GM12892 (cell line): ENCODE data around the gene SBSN.

Source experiments
- DNase-seq: peaks from one replicate; pipeline ENCODE4 v3.0.0; 2011; ENCODE audit not compliant: insufficient read length
- FAIRE-seq: peaks from 2 replicates; lab custom pipeline; 2011; peaks lifted over from hg19 to GRCh38; lab: Jason Lieb, UNC
- POLR2A ChIP-seq: IDR thresholded peaks from 2 replicates; pipeline ENCODE4 v1.6.1; 2011; ENCODE audit warnings: low read depth, low read length, control low read depth
- POLR2AphosphoS5 ChIP-seq: IDR thresholded peaks from 2 replicates; pipeline ENCODE4 v1.6.1; 2011; ENCODE audit warnings: low read depth, low read length, control low read depth
- TAF1 ChIP-seq: IDR thresholded peaks from 2 replicates; pipeline ENCODE4 v1.6.1; 2011; ENCODE audit warnings: low read depth, mild to moderate bottlenecking, control low read depth, low read length, borderline replicate concordance

The SBSN gene

DNA sequence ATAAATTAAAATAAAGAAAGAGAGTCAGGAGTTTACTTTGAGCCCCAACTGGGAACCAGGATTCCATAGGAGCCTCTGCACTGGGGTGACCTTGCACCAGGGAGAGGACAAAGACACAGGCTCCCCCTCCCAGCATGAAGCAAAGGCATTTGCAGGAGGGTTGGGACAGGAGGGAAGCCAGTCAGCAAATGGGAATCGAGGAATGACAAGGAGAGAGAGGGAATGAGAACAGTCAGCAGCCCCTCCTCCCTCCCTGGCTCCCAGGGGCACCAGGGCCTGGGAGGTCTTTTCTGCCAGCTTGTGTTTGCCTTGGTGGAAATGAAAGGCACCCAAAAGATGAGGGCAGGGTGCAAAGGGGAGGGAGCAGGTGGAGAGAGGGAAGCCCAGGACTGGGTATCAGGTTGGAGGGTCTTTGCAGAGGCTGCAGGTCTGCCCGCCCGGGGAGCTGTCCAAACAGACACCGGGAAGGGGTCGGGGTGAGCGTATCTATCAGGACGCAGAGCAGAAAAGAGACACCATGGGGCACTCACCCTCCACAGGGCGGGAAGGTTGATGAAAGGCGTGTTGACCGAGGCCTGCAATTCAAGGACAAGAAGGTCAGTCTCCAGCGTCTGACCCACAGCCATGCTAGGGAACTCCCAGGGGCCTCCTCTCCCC lies 3.8 kb downstream of the SBSN start:
- DNase-seq (no peak), FAIRE-seq (no peak)
- TF ChIP-seq POLR2AphosphoS5 (no peak), POLR2A (no peak)

DNA sequence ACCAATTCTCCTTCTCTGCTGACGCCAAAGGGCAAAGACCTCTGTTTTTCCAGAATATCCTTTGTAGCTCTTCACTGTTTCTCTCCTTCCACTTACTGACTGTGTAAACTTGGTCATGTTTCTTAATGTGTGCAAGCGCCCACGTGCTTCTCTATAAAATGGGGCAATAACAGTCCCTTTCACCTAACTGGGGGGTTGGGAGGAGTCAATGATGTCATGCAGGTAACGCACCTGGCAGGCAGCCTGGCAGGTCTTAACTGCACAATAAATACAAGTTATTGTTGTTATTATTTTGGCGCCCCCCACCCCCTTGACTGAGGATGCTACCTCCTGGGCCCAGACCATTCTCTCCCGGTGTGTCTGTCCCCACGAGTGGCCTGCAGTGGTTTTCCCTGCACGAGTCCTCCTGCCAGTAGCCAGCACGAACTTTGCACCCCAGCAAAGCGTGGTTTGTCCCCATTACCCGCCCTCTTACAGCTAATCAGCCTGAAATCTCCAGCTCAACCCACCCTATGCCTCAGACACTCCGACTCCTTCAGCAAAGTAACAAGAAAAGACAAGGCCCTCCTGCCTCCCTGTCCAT lies 5.3 kb downstream of the SBSN start:
- TF ChIP-seq POLR2A (no peak), POLR2AphosphoS5 (no peak), TAF1 (no peak)
- no peak for DNase-seq
- no peak for FAIRE-seq

DNA sequence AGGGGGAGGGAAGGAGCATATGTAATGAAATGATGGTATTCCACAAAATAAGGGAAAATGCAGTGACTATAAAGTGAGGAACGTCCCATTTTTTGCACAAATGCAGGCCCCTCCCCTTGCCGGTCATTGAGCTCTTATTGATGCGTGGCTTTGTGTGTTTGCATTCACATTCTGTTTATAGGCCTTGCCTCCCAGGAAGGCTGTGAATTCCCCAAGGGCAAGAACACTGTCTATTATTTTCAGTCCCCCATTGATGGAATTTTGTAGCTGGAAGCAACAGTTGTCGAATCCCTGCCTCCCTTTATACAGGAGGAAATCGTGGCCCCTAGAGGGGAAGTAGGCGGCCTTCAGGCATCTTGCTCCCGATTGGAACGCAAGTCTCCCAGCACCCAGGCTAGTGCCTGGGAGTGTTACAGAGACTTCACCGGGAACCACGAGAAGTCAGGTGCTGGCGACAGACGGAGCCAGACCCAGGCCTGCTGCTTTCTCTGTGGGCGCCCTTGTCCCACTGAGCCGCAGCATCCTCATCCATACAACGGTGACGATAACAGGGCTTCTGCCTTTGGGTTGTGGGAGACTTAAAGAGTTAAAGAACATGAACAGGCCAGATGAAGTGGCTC lies 6.9 kb downstream of the SBSN start:
- no peak for FAIRE-seq
- TF ChIP-seq POLR2A, result no peak
- TF ChIP-seq POLR2AphosphoS5, result no peak
- no peak for TF ChIP-seq TAF1
- no peak for DNase-seq

DNA sequence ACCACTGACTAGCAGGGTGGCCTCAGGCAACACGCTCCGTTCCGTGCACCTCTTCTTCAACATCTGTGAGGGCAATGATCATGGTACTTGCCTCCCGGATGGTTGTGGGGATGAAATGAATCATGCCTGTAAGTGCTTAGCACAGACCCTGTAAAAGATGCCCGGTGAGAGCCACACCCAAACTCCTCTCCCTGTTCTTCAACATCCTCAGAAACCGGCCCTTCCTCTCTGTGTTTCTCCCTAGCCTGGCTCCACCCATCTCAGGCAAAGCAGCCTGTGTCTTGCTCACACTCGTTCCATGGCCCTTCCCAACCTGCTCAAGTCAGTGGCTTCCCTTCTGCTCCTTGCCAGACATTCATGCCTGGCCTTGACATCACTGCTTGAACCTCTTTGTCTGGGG lies 8.8 kb downstream of the SBSN start:
- no peak for FAIRE-seq
- DNase-seq, result no peak
- TF ChIP-seq POLR2AphosphoS5 (no peak), POLR2A (no peak), TAF1 (no peak)

DNA sequence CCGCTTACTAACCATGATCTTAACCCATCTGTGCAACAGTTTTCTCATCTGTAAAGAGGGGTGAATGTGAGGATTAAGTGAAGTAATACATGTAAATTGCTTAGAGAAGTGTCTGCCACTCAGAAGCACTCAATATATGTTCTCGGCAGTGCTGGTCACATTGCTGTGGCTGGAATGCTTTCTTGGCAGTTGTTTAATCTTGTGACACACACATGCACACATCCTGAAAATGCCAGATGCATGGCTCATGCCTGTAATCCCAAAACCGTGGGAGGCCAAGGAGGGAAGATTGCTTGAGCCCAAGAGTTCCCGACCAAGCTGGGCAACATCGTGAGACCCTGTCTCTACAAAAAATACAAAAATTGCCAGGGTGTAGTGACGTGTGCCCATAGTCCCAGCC lies 9.8 kb downstream of the SBSN start:
- DNase-seq, result no peak
- FAIRE-seq, result no peak

DNA sequence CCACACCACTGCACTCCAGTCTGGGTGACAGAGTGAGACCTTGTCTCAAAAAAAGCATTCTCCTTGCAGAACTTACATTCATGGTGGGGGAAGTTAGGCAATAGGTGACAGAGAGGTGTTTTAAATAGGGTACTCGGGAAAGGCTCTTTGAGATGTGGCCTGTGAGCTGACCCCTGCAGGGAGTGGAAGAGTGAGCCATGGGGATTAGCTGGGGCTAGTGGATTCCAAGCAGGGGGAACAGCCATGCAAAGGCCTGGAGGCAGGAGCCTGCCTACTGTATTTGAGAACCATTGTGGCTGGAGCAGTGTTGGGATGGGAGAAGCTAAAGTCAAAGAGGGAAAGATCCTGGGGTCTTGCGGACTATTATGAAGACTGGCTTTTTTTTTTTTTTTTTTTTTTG lies 10.8 kb downstream of the SBSN start:
- no peak for FAIRE-seq
- DNase-seq, result no peak
- TF ChIP-seq POLR2AphosphoS5 (no peak), POLR2A (no peak), TAF1 (no peak)

More for the DNA sequence above, 9.8 kb downstream of the SBSN start:
- TF ChIP-seq TAF1 (no peak), POLR2AphosphoS5 (no peak), POLR2A (no peak)

DNA sequence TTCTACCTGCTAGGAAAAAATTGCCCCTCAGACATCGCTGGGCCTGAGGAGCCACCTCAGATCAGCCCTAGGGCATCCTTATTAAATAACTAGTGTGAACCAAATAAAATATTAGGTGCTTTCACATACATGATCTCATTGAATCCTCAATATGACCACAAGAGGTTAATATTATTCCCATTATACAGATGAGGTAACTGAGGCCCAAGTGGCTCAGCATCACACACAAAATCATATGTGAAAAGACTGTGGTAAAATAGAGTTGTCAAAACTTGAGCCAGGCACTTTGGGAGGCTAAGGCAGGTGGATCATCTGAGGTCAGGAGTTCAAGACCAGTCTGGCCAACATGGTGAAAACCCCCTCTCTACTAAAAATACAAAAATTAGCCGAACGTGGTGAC lies 11.8 kb downstream of the SBSN start:
- DNase-seq (no peak), FAIRE-seq (no peak)
- no peak for TF ChIP-seq TAF1
- TF ChIP-seq POLR2A, result no peak
- TF ChIP-seq POLR2AphosphoS5, result no peak

DNA sequence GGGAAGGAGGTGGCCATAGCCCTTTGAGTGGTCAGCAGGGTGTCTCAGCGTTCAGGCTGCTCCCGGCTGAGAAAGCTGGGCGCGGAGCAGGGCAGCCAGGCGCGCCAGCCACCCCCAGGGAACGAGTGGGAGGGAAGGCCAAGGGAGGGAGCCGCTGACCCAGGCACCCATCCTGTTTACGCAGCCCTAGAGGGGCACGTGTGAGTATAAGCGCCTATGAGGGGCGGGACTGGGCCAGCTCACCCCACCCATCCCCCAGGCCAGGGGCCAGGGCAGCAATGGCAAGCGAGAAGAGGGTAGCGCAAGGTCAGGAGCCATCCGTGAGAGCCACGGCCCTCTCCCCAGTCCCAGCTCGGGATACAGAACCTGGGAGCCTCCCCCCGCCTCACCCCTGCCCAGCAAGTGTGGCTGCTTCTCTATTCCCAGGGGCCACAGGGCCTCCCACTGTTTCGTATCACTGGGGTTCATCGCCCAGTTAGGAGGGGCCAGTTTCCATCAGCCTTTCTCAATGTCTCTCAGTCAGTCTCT lies 13.8 kb downstream of the SBSN start:
- TF ChIP-seq POLR2A, result no peak
- no peak for TF ChIP-seq TAF1
- no peak for TF ChIP-seq POLR2AphosphoS5
- FAIRE-seq (no peak), DNase-seq (no peak)

DNA sequence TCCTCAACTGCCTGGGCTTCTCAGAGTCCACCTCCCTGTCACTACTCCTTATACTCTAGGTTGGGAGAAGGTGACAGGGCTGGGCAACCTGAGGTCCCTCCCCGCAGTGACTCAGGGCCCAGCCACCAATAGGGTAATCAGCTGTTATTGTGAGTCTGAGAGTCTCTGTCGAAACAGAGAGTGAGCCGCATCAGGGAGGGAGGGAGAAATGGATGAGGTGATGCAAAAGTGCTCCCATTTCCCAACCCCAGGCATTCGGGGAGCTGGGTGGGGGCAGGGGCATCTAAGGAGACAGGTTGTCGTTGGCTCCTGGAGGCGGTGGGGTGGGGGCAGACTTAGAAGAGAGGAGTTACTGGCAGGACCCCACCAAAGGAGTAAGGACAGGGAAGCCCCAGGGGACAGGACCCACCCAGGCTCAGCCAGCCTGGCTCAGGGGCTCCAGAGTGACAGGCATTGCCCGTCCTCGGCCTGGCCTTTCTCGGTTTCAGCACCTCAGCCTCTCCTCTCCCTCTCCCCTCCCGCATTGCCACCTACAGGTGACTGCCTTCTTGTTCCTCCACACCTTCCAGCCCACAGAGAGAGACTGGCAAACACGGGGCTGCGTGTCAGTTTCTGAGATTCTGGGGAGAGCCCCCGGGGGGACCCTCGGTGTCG lies 14.4 kb downstream of the SBSN start, which contains the start of gene DMKN:
TSS of gene DMKN (minus strand) at position 22 of the 654 bp plus-strand sequence. CDS start 174 bp downstream, outside the sequence.
- FAIRE-seq, result no peak
- TF ChIP-seq TAF1, result no peak
- TF ChIP-seq POLR2AphosphoS5, result no peak
- TF ChIP-seq POLR2A, result no peak
- no peak for DNase-seq

DNA sequence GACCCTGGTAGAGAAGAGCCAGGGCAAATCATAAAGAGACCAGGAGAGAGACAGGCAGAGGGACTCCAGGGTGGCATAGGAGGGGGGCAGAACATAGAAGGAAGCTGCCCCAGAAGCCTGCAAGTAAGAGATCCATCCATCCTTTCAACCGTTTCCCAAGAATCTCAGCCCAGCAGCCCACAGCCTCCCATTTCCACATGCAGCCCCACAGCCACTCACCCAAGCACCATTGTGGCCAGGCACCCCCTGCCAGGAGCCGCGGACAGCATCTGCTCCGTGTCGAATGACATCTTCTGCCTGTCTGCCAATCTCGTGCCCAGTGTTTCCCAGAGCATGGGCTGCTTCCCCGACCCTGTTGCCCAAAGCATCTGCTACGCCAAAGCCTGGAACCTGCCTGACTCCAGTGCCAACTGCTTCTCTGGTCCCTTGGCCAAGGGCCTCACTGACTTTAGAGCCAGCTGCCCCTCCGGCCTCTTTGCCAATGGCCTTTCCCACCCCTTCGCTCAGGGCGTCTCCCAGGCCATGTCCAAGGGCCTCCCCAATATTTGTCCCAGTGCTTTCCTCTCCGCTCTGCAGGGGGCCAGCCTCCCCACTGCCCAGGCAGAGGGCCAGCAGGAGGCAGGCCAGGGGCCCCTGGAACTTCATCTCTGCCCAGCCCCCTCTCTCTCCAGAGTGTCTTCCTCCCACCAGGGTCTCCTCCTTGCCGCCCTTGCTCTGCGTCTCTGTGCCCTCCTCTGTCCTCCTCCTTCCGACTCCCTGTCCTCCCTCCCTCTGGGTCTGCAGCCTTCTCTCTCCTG lies 15.1 kb downstream of the SBSN start:
- no peak for TF ChIP-seq POLR2AphosphoS5
- no peak for TF ChIP-seq TAF1
- TF ChIP-seq POLR2A, result no peak
- FAIRE-seq, result no peak
- DNase-seq, result no peak

DNA sequence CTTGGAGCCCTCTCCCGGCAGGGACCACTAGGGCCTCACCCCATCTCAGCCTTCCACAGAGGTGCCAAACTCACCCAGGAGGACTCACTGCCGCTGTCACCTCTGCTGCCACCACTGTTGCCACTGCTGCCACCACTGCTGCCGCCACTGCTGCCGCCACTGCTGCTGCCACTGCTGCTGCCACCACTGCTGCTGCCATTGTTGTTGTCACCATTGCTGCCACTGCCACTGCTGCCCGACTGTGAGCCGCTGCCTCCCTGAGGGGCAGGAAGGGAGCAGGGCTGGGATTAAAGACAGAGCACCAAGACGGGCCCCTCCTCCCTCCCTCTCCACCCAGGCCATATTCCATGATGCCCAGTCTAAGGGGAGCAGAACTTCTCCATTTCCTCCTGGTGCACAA lies 16.8 kb downstream of the SBSN start:
- DNase-seq (no peak), FAIRE-seq (no peak)
- no peak for TF ChIP-seq TAF1
- no peak for TF ChIP-seq POLR2AphosphoS5
- no peak for TF ChIP-seq POLR2A
